Activated CD4-positive, alpha-beta memory T cell treated with anti-CD3 and anti-CD28 coated beads, Interleukin-2, amount 10 ng/mL, durations not matched to agents 7 days and 5 days (primary cell): ENCODE results near the gene GBP5. TPM values are rescaled to one million over a fixed set of nuclear protein-coding genes. Genes with fewer than 3 reads are reported as not detected.
A peak's percentile ranks its signal among the peaks of the same experiment; 100 is the strongest.
"Not testable (repeated sequence)": the region's sequence is repeated elsewhere in the genome, so short reads cannot be mapped to it uniquely, and the experiment has no call there.

ENCODE experiments used
- CTCF ChIA-PET: fragments of 350-600 bp; sonication (Branson Sonifier 250); formaldehyde crosslinking; loops from one replicate; lab custom pipeline; 2021; ENCODE audit warnings: antibody characterized with exemption, inconsistent platforms; lab: Charles Lee
- POLR2A ChIA-PET: fragments of 350-600 bp; sonication (Branson Sonifier 250); formaldehyde crosslinking; loops from one replicate; lab custom pipeline; 2021; ENCODE audit warnings: antibody characterized with exemption; lab: Charles Lee
- DNase-seq: peaks from one replicate; pipeline ENCODE4 v3.0.0-alpha.2; 2020
- H3K27ac Mint-ChIP-seq: one replicate; pipeline ENCODE4 v1.8.0; 2021; ENCODE audit warnings: mild to moderate bottlenecking, mixed read lengths
- H3K27me3 Mint-ChIP-seq: one replicate; pipeline ENCODE4 v1.8.0; 2021; ENCODE audit warnings: mixed read lengths
- H3K36me3 Mint-ChIP-seq: one replicate; pipeline ENCODE4 v1.8.0; 2021; ENCODE audit warnings: low read depth, mixed read lengths
- H3K4me1 Mint-ChIP-seq: one replicate; pipeline ENCODE4 v1.8.0; 2021; ENCODE audit warnings: mixed read lengths
- H3K4me3 Mint-ChIP-seq: one replicate; pipeline ENCODE4 v1.8.0; 2021; ENCODE audit warnings: mild to moderate bottlenecking, mixed read lengths
- H3K9me3 Mint-ChIP-seq: one replicate; pipeline ENCODE4 v1.8.0; 2021; ENCODE audit warnings: mixed read lengths
- total RNA-seq, 2 experiments: library from RNA; stranded (reverse); gene quantifications; one replicate each; pipeline ENCODE4 v1.2.3, GENCODE V29; 2021

The GBP5 gene
- total RNA-seq, 2 experiments from 2014 or later = 231 to 234 TPM

- Mint-ChIP-seq H3K36me3 (peaks cover 84% of the 10 kb centered on the region), H3K4me3 (peak overlapping the region; percentile 45), H3K27ac (peak overlapping the region; percentile 66), H3K9me3 (peaks cover 4% of the 10 kb centered on the region), H3K4me1 (peaks cover 66% of the 10 kb centered on the region), H3K27me3 (no peaks in the 10 kb centered on the region)
- CTCF ChIA-PET = interaction anchor here (1.0 to 1.7 kb wide), 4 partner anchors 10 to 134 kb away, joined by 3 to 4 read pairs (median 3); partner anchors contain the start of genes GBP2 and GBP5
- DNase-seq = no peak
- POLR2A ChIA-PET = interaction anchor here (0.6 to 6.5 kb wide), 11 partner anchors 12 to 195 kb away, joined by 3 to 86 read pairs (median 5); partner anchors contain the start of genes GBP1, GBP4 and GBP5
These were observed 12.6 kb downstream of the GBP5 start for GRCh38 chr1:89260042-89260441.

- H3K36me3 Mint-ChIP-seq = peaks cover 85% of the 10 kb centered on the region
- no peaks in the 10 kb centered on the region for H3K27me3 Mint-ChIP-seq
- ChIA-PET POLR2A (interaction anchor here (0.6 to 6.5 kb wide), 11 partner anchors 12 to 194 kb away, joined by 3 to 86 read pairs (median 6); partner anchors contain the start of genes GBP1, GBP4, GBP5 and GBP6), CTCF (interaction anchor here (0.7 to 2.2 kb wide), 4 partner anchors 10 to 174 kb away, joined by 3 to 7 read pairs (median 3); no protein-coding TSS in a partner anchor)
- peaks cover 61% of the 10 kb centered on the region for H3K4me1 Mint-ChIP-seq
- H3K27ac Mint-ChIP-seq = peak overlapping the region; percentile 66
- DNase-seq = peak; percentile 76
- H3K4me3 Mint-ChIP-seq = peak overlapping the region; percentile 45
- H3K9me3 Mint-ChIP-seq = peaks cover 4% of the 10 kb centered on the region
These were observed 13.2 kb downstream of the GBP5 start for GRCh38 chr1:89259283-89259971.

GRCh38 chr1:89257041-89257440, 15.6 kb downstream of the GBP5 start:
- H3K27ac Mint-ChIP-seq = no peak overlapping the region
- no peaks in the 10 kb centered on the region for H3K27me3 Mint-ChIP-seq
- DNase-seq = no peak
- H3K4me3 Mint-ChIP-seq = no peak overlapping the region
- peaks cover 85% of the 10 kb centered on the region for H3K36me3 Mint-ChIP-seq
- POLR2A ChIA-PET = interaction anchor here (1.2 to 6.5 kb wide), 2 partner anchors 15 to 124 kb away, joined by 3 to 86 read pairs; partner anchors contain the start of gene GBP5
- CTCF ChIA-PET = interaction anchor here (1.3 to 1.8 kb wide), 3 partner anchors 101 to 273 kb away, joined by 3 to 6 read pairs (median 5); no protein-coding TSS in a partner anchor
- peaks cover 15% of the 10 kb centered on the region for H3K9me3 Mint-ChIP-seq
- peaks cover 46% of the 10 kb centered on the region for H3K4me1 Mint-ChIP-seq

GRCh38 chr1:89255581-89255980, 17.1 kb downstream of the GBP5 start:
- CTCF ChIA-PET = interaction anchor here (0.8 kb wide), 1 partner anchor 216 kb away, joined by 3 read pairs; no protein-coding TSS in a partner anchor
- Mint-ChIP-seq H3K4me1 (peaks cover 42% of the 10 kb centered on the region), H3K9me3 (peaks cover 18% of the 10 kb centered on the region), H3K36me3 (peaks cover 82% of the 10 kb centered on the region)
- POLR2A ChIA-PET, DNase-seq, H3K4me3 Mint-ChIP-seq, H3K27me3 Mint-ChIP-seq, H3K27ac Mint-ChIP-seq: not testable (repeated sequence)

GRCh38 chr1:89254658-89255287, 17.9 kb downstream of the GBP5 start:
- Mint-ChIP-seq H3K9me3 (peaks cover 22% of the 10 kb centered on the region), H3K27me3 (no peaks in the 10 kb centered on the region), H3K27ac (no peak overlapping the region), H3K4me3 (no peak overlapping the region), H3K36me3 (peaks cover 83% of the 10 kb centered on the region), H3K4me1 (peaks cover 39% of the 10 kb centered on the region)
- ChIA-PET CTCF (interaction anchor here (0.5 kb wide), 1 partner anchor 55 kb away, joined by 3 read pairs; no protein-coding TSS in a partner anchor), POLR2A (no interaction called here)
- DNase-seq = no peak

- H3K4me3 Mint-ChIP-seq = no peak overlapping the region
- peaks cover 10% of the 10 kb centered on the region for H3K4me1 Mint-ChIP-seq
- H3K27ac Mint-ChIP-seq = no peak overlapping the region
- CTCF ChIA-PET = no interaction called here
- H3K27me3 Mint-ChIP-seq = no peaks in the 10 kb centered on the region
- no peak for DNase-seq
- POLR2A ChIA-PET = no interaction called here
- peaks cover 80% of the 10 kb centered on the region for H3K36me3 Mint-ChIP-seq
- peaks cover 57% of the 10 kb centered on the region for H3K9me3 Mint-ChIP-seq
These were observed 29.6 kb downstream of the GBP5 start for GRCh38 chr1:89243046-89243445.

Other genes with a start within 250 kb of the GBP5 start
- gene GBP3, start 250.0 kb downstream of the GBP5 start, total RNA-seq = 10 to 100 TPM; 33.6 to 34.4 TPM
- 100 to 1,000 TPM; 141 to 144 TPM for gene GBP1, start 207.7 kb downstream of the GBP5 start, total RNA-seq
- gene GBP2, start 146.7 kb downstream of the GBP5 start, total RNA-seq = 100 to 1,000 TPM; 280 to 281 TPM
- gene GBP7, start 96.9 kb downstream of the GBP5 start, total RNA-seq = under 1 TPM; 0.15 to 0.30 TPM
- 10 to 100 TPM; 61.6 to 70.6 TPM for gene GBP4, start 73.9 kb downstream of the GBP5 start, total RNA-seq
- under 1 TPM; 0.25 to 0.38 TPM for gene GBP6, start 91.2 kb upstream of the GBP5 start, total RNA-seq